ENCODE measurements around the gene MAGEA6. TPM values are rescaled to one million over a fixed set of nuclear protein-coding genes. Genes with fewer than 3 reads are reported as not detected.

MAGEA6 gene
- total and polyA plus RNA-seq, 2 experiments from 2014 or later, result 0.45 TPM; not detected in 1

DNA sequence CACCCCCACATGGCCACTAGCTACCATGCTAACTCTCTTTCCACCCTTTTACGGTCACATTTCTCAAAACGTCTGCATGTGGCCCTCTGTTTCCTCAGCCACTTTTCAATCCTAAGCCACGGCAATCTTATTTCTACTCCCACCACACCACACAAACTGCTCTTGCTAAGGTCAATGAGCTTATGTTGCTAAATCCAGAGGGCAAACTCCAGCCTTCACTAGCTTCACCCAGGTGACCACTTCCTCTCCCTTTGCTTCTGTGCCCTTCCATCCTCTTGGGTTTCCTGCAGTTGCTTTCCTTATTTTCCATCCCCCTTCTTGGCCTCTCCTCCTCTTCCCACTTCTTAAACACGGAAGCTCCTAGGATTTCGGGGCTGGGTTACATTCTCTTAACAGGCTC lies 44.6 kb upstream of the MAGEA6 start:
- TF ChIP-seq EZH2 (IDR thresholded peaks at IDR 0.05; ENCODE audit: borderline replicate concordance) (no peak), EZH2phosphoT487 (IDR thresholded peaks at IDR 0.05; ENCODE audit: low read depth, severe bottlenecking, unreplicated experiment) (no peak)
- TF ChIP-seq, protein P1, sequence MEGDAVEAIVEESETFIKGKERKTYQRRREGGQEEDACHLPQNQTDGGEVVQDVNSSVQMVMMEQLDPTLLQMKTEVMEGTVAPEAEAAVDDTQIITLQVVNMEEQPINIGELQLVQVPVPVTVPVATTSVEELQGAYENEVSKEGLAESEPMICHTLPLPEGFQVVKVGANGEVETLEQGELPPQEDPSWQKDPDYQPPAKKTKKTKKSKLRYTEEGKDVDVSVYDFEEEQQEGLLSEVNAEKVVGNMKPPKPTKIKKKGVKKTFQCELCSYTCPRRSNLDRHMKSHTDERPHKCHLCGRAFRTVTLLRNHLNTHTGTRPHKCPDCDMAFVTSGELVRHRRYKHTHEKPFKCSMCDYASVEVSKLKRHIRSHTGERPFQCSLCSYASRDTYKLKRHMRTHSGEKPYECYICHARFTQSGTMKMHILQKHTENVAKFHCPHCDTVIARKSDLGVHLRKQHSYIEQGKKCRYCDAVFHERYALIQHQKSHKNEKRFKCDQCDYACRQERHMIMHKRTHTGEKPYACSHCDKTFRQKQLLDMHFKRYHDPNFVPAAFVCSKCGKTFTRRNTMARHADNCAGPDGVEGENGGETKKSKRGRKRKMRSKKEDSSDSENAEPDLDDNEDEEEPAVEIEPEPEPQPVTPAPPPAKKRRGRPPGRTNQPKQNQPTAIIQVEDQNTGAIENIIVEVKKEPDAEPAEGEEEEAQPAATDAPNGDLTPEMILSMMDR (IDR thresholded peaks at IDR 0.05; ENCODE audit: poor library complexity), result no peak
- DNase-seq (ENCODE audit: low spot score), result no peak
- H3K4me1 ChIP-seq (ENCODE audit: insufficient read depth), result peaks cover 6% of the 10 kb centered on the region
- no peaks in the 10 kb centered on the region for H4K20me1 ChIP-seq (ENCODE audit: insufficient read depth, poor library complexity, severe bottlenecking)
- WGBS (ENCODE audit: low lambda C conversion rate, missing lambda C conversion rate), result 72% methylated on average over 5 of the region's 5 CpGs
- H3K9me2 ChIP-seq (replicated peaks; ENCODE audit: insufficient read depth), result no peaks in the 10 kb centered on the region
- peak overlapping the region; percentile 52 for H3K4me2 ChIP-seq
- H3K27me3 ChIP-seq, result no peaks in the 10 kb centered on the region
- H3K9me3 ChIP-seq (ENCODE audit: low read depth), result no peaks in the 10 kb centered on the region
- no peaks in the 10 kb centered on the region for H3K36me3 ChIP-seq (replicated peaks; ENCODE audit: insufficient read depth, low read depth)
- H3K79me2 ChIP-seq, result no peaks in the 10 kb centered on the region
- H3K4me3 ChIP-seq, result no peak overlapping the region
- no peak overlapping the region for H3K27ac ChIP-seq
- no peak overlapping the region for H2AFZ ChIP-seq

DNA sequence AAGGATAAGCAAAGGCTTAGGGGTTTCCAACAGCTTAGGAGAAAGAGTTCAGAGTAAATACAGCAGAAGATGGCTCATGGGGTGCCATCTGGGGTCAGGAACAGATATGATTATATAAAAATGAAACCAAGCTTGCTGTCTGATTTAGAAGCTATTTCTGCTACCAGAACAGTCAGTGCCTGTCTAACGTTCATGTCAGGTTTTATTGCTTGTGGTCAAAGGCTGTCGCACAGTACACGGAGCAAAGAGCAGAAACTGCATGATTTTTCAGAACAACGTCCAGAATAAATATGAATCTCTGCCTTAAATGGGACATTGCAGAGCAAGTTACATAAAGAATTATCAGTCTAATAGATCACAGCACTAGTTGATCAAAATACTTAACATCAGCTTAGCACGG lies 43.7 kb upstream of the MAGEA6 start:
- Histone ChIP-seq H3K4me3 (no peak overlapping the region), H4K20me1 (ENCODE audit: insufficient read depth, poor library complexity, severe bottlenecking) (no peaks in the 10 kb centered on the region), H3K9me3 (ENCODE audit: low read depth) (no peaks in the 10 kb centered on the region), H3K27ac (no peak overlapping the region), H3K36me3 (replicated peaks; ENCODE audit: insufficient read depth, low read depth) (no peaks in the 10 kb centered on the region), H3K27me3 (no peaks in the 10 kb centered on the region), H3K79me2 (no peaks in the 10 kb centered on the region), H3K4me2 (peak overlapping the region; percentile 52), H3K9me2 (replicated peaks; ENCODE audit: insufficient read depth) (no peaks in the 10 kb centered on the region), H2AFZ (no peak overlapping the region), H3K4me1 (ENCODE audit: insufficient read depth) (peaks cover 6% of the 10 kb centered on the region)
- DNase-seq (ENCODE audit: low spot score), result no peak
- no peak for TF ChIP-seq EZH2 (IDR thresholded peaks at IDR 0.05; ENCODE audit: borderline replicate concordance)
- TF ChIP-seq, protein P1 (IDR thresholded peaks at IDR 0.05; ENCODE audit: poor library complexity), result no peak
- TF ChIP-seq EZH2phosphoT487 (IDR thresholded peaks at IDR 0.05; ENCODE audit: low read depth, severe bottlenecking, unreplicated experiment), result no peak
- 40% methylated on average over 5 of the region's 5 CpGs for WGBS (ENCODE audit: low lambda C conversion rate, missing lambda C conversion rate)

DNA sequence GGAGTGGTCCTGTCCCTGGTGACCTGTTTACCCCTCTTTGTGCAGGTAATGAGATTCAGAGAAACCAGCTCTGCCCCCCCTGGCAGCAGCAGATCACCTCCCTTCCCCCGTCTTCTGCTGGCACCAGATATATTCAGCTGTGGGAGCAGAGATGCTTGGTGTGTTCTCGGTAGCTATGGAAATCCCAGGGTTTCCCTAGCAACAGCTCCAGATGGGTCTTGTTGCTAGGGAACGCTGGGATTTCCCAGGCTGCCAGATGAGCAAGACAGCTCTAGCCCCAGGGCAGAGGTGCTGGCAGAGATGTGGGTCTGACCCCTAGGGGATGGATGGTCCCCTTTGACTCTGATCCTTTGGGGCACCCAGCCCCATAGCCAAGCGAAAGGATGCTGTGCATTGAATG lies 40.9 kb upstream of the MAGEA6 start:
- Histone ChIP-seq H3K36me3 (replicated peaks; ENCODE audit: insufficient read depth, low read depth) (no peaks in the 10 kb centered on the region), H3K4me3 (no peak overlapping the region), H3K27ac (no peak overlapping the region), H3K4me2 (no peak overlapping the region), H4K20me1 (ENCODE audit: insufficient read depth, poor library complexity, severe bottlenecking) (no peaks in the 10 kb centered on the region), H3K9me3 (ENCODE audit: low read depth) (no peaks in the 10 kb centered on the region), H2AFZ (no peak overlapping the region), H3K9me2 (replicated peaks; ENCODE audit: insufficient read depth) (no peaks in the 10 kb centered on the region), H3K27me3 (no peaks in the 10 kb centered on the region), H3K79me2 (no peaks in the 10 kb centered on the region), H3K4me1 (ENCODE audit: insufficient read depth) (peaks cover 6% of the 10 kb centered on the region)
- TF ChIP-seq, protein P1 (IDR thresholded peaks at IDR 0.05; ENCODE audit: poor library complexity), result no peak
- no peak for TF ChIP-seq EZH2phosphoT487 (IDR thresholded peaks at IDR 0.05; ENCODE audit: low read depth, severe bottlenecking, unreplicated experiment)
- TF ChIP-seq EZH2 (IDR thresholded peaks at IDR 0.05; ENCODE audit: borderline replicate concordance), result no peak
- 62% methylated on average over 4 of the region's 4 CpGs for WGBS (ENCODE audit: low lambda C conversion rate, missing lambda C conversion rate)
- DNase-seq (ENCODE audit: low spot score), result no peak

GRCh38 chrX:152806035-152806434 lies 36.5 kb upstream of the MAGEA6 start:
- 77% methylated on average over 4 of the region's 4 CpGs for WGBS (ENCODE audit: low lambda C conversion rate, missing lambda C conversion rate)
- TF ChIP-seq EZH2 (IDR thresholded peaks at IDR 0.05; ENCODE audit: borderline replicate concordance), result no peak
- TF ChIP-seq, protein P1 (IDR thresholded peaks at IDR 0.05; ENCODE audit: poor library complexity), result no peak
- no peak for TF ChIP-seq EZH2phosphoT487 (IDR thresholded peaks at IDR 0.05; ENCODE audit: low read depth, severe bottlenecking, unreplicated experiment)
- Histone ChIP-seq H3K9me2 (replicated peaks; ENCODE audit: insufficient read depth) (no peaks in the 10 kb centered on the region), H3K27me3 (no peaks in the 10 kb centered on the region), H3K9me3 (ENCODE audit: low read depth) (no peaks in the 10 kb centered on the region), H3K4me1 (ENCODE audit: insufficient read depth) (no peaks in the 10 kb centered on the region), H3K36me3 (replicated peaks; ENCODE audit: insufficient read depth, low read depth) (no peaks in the 10 kb centered on the region), H3K4me2 (no peak overlapping the region), H3K27ac (no peak overlapping the region), H4K20me1 (ENCODE audit: insufficient read depth, poor library complexity, severe bottlenecking) (no peaks in the 10 kb centered on the region), H3K4me3 (no peak overlapping the region), H3K79me2 (no peaks in the 10 kb centered on the region), H2AFZ (no peak overlapping the region)
- no peak for DNase-seq (ENCODE audit: low spot score)

Data from hepatocyte (in vitro differentiated cells).